Measurements from ENCODE around the gene NDUFA13.

Gene NDUFA13

DNA sequence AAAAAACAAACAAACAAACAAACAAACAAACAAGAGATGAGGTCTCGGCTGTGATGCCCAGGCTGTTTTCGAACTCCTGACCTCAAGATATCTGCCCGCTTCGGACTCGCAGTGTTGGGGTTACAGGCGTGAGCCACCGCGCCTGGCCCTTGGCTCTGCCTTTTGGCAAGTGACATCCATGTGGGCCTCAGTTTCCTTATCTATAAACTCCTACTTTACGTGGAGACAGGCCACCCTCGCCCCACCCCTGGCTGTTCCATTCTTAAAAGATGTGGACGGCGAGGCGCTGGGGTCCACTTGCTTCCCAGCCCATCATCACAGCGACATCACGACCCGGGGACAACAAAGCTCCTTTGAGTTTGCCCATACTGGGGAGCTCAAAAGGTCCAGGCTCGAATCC is 2.3 kb upstream of the NDUFA13 start:
- DNase-seq, result no peak

DNA sequence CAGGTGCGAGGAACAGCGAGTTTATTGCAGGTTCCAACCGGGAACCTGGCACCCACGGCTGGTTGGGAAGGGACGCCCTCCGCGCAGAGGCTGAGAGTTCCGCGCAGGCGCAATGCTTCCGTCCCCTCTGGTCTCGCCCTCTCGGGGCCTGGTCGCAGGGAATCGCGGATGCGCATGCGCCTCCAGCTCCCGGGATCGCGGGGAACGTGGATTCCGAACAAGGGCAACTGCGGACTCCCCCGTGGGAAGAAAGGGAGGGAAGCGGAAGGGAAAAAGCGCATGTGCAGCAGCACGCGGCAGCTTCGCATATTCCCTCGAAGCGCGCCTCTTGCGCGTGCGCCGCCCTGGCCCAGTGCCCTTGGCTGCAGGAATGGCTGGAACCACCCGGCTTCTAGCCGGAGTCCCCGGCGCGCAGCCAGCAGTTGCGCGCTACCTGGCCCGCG is 1.8 kb upstream of the NDUFA13 start:
- DNase-seq, result no peak

- no peak for DNase-seq
Observed at GRCh38 chr19:19514881-19515641, 964 bp upstream of the NDUFA13 start, which contains the start of gene TSSK6. Gene TSSK6, minus strand, starts transcription at chr19:19515548. Its CDS starts 121 bp downstream, at chr19:19515427.

GRCh38 chr19:19517235-19517619 is 1.2 kb downstream of the NDUFA13 start:
- DNase-seq, result no peak

DNA sequence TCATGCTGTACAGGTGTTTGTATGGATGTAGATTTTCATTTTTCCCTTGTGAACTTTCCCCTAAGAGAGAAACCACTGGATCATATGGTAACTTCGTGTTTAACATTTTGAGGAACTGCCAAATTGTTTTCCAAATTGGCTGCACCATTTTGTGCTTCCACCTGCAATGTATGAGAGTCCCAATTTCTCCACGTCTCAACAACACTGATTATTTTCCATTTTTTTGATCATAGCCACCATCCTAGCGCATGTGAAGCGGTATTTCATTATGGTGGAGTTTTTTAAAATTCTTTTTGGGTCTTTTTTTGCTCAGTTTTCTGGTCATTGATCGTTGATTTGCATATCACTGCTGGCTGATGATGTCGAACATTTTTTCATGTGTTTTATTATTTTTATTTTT is 5.0 kb downstream of the NDUFA13 start:
- no peak for DNase-seq

GRCh38 chr19:19523177-19523576 is 7.2 kb downstream of the NDUFA13 start:
- DNase-seq, result no peak

- DNase-seq, result no peak
Observed at GRCh38 chr19:19524053-19524452, 8.0 kb downstream of the NDUFA13 start.

- DNase-seq, result no peak
Observed at GRCh38 chr19:19525611-19526380, 9.8 kb downstream of the NDUFA13 start.

DNA sequence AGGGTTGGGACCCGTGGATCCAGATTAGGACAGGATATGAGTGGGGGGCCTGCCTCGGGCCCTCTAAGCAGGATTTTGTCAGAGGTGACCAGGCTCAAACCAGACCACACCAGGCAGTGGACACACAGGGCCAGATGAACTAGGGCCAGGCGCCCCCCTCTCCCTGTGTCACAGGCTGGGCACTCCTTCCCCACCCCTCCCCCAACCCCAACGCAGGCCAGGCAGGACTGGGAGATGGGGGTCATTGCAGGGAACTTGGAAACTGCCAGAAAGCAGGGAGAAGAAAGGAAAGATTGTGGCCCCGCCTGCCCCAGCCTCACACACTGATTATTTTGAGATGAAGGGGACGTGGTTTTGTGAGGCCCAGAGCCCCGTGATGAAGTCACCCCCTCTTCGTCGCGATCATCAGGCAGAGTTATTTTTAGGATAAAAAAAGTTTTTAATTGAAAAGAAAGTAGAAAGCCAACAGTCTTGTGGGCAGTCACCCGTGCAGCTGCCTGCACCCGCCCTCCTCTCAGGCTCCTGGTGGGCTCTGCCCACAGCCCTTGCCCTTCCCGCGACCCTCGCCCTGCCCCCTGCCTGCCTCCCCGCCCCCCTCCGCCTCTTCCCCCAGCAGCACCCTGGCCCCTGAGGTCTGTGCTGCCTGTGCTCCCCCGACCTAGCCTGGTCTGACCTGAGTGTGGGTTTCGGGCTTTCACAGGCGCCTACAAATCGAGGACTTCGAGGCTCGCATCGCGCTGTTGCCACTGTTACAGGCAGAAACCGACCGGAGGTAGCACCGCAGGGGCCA is 10.8 kb downstream of the NDUFA13 start:
- DNase-seq, result peak; percentile 63

GRCh38 chr19:19527371-19527656 is 11.3 kb downstream of the NDUFA13 start:
- no peak for DNase-seq

DNA sequence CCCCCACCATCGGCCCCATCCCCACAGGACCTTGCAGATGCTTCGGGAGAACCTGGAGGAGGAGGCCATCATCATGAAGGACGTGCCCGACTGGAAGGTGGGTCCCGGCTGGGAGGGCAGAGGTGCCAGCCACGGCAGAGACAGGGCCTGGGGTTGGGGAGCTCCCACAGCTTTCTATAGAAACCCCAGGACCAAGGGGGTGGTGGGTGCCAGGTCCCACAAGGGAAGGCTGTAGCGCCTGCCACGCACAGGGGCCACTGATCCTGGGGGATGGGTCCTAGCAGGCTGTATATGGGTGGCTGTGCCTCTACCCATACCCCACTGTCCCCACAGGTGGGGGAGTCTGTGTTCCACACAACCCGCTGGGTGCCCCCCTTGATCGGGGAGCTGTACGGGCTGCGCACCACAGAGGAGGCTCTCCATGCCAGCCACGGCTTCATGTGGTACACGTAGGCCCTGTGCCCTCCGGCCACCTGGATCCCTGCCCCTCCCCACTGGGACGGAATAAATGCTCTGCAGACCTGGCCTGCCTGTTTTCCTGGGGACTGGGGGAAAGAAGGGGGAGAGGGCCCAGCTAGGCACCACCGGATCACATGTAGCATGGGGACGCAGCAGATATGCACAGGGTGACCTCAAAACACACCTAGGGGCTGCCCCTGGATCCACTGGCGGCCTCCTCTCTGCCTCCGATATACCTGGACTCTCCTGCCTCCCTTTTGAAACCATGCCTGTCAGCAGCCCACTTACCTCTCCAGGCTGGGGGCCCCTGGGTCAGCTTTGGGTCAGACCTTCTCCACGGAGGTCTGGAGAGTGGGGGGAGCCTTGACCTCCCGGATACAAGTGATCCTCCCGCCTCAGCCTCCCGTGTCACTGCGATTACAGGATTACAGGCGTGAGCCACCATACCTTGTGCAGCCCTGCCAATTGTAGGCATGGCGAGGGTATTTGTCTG is 11.9 kb downstream of the NDUFA13 start:
- DNase-seq, result no peak

DNA sequence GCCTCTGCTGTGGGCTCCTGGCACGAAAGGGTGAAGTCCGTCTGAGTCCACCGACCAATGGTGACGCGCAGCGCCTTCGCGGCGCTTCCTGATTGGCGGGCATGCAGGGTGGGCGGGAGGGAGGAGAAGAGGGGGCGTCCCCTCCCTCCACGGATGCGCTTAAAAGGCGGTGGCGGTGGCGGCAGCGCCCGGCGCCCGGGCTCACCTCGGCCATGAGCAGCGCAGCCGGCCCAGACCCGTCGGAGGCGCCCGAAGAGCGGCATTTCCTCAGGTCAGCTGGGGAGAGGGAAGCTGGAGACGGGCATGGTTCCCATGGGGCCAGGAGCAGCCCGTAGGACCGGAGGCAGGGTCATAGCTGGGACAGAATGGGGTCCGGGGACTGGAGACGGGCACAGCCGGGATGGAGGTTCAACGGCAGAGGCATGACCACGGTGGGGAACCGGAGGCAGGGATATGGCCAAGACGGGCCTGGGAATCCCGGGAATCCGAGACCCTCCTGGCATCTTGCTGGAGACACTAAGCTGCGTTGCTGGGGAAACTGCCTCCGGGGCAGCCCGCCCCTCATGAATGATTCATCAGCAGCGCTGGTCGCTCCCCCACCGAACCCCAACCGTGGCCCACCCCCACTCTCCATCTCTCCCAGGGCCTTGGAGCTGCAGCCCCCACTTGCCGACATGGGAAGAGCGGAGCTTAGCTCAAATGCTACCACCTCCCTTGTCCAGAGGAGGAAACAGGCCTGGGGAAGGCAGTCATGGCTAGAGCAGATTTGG is 12.9 kb downstream of the NDUFA13 start, which contains the start of gene YJEFN3:
Gene YJEFN3 (plus strand): TSS at position 191 of the 770 bp plus-strand sequence. CDS start 22 bp downstream, at position 213.
- DNase-seq, result no peak

GRCh38 chr19:19529783-19530422 is 13.9 kb downstream of the NDUFA13 start:
- DNase-seq, result no peak

DNA sequence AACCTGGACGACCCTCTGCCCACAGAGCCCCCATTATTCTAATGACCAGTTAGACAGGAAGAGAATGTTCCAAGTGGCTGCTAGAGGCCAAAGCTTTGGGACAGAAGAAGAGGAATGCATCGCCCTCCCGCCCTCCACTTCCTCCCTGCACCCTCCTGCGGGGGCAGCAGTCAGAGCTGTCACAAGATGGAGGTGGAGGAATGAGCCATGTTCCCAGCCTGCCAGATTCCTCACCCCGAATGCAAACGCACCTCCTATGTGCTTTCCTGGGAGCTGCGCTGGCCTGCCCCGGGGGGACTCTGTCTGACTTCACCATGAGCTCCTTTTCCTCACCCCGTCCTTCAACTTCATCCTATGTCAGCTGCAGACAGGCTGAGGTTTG is 14.4 kb downstream of the NDUFA13 start:
- no peak for DNase-seq

DNA sequence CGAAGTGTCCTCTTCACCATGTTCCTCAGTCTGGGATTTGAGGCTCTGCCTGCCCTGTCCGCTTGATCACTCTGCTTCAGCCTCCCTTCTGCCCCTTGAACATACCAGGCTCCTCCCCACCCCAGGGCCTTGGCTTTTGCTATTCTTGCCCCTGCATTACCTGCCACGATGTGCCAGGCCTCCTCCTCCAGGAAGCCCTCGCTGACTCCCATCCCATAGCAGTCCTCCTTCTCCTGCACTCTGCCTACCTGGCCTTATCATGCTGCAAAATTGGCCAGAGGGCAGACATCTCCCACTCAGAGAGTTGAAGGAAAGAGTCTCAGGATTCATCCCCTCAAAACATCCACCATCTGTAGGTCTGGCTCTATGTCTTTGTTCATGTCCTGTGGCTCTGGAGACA is 14.9 kb downstream of the NDUFA13 start:
- DNase-seq, result no peak

DNA sequence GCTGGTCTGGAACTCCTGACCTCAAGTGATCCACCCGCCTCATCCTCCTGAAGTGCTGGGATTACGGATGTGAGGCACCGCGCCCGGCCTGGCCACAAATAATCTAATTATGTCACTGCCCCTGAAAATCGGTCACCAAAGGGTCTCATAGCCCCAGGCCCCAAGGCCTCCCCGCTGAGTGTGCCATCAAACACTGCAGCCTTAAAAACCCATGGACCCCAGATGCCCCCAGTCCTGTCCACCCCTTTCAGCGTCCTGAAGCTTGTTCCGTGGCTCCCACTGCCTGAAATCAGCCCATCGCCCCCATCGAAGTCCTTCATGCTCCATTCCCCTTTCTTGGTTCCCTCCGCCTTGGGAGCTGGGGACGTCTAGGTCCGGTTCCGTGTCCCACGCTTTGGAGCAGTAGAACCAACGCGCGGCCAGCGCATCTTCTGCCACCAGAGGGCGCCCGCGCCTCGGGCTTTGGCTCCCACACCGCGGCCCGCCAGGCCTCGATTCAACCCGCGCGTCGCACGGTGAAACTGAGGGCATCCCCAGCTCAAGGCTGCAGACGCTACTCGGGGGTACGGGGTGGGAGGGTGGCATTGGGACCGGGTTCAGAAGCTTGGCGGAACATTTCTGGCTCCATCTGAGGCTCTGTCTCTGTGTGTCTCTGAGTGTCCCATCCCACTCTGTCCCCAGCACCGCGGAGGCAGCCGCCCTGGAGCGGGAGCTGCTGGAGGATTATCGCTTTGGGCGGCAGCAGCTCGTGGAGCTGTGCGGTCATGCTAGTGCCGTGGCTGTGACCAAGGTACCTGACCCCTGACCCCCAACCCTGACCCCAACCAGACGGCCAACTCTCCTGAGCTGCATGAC is 16.2 kb downstream of the NDUFA13 start:
- DNase-seq, result peak; percentile 55

DNA sequence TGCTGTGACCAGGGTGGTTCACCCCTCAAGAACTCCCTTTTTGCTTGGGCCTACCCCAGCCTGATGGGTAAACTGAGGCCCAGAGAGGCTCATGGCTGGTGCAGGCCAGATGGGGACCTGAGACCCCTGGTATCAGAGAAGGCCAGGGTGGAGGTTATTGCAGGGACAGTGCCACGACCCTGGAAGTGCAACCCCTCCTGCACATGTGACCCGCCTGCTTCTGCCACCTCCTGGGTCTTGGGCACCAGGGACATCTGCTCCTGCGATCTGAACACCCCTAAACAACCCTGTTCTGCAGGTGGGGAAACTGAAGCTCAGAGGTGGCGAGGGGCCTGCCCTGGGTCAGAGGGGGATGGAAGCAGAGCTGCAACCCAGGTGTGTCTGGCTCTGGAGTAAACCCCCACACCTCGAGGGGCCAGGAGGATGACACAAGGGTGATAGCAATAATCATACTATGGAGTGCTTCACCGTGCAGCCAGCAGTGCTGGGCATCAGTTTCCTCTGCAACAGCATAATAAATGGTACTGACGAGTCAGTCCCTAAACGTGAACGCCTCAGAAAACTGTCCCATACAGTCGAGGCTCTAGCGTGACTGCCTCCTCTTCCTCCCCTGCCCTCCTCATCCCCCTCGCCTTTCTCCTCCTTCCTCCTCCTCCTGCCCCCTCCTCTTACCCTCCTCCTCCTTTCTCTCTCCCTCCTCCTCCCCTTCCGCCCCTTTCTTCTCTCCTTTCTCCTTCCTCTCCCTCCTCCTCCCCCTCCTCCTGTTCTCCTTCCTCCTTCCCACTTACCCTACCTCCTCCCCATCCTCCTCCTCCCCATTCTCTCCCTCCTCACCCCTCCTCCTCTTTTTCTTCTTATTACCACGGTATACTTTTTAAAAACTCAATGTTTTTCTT is 17.0 kb downstream of the NDUFA13 start:
- no peak for DNase-seq

DNA sequence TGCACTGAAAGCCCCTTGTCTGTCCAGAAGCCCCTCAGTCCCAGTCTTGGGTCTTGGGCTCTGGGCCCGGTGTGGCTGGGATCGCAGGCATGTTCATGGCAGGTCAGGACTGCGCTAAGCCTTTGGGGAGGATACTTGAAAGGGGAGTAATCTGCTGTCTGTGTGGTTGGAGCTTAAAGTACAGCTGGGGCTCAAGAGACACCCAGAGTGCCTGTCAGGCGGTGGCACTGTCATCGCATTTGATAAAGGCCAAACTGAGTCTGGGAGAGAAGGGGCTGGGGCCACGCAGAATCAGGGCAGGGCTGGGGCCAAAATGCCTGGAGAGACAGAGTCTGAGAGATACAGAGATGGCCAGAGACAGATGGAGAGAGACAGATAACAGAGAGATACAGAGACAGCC is 17.8 kb downstream of the NDUFA13 start:
- no peak for DNase-seq
